Neural progenitor cell (in vitro differentiated cells): ENCODE results near the gene TNPO2. TPM values are rescaled to one million over a fixed set of nuclear protein-coding genes. Genes with fewer than 3 reads are reported as not detected.

Source experiments
- DNase-seq: peaks from one replicate; pipeline ENCODE4 v3.0.0-alpha.2; 2016; ENCODE audit warnings: low spot score
- H2AFZ ChIP-seq: fragments of 200-600 bp; sonication (generic); replicated peaks from 2 replicates; pipeline ENCODE4 v1.6.1; 2016; ENCODE audit warnings: antibody characterized with exemption
- H3F3A ChIP-seq: fragments of 200-600 bp; sonication (generic); 2 replicates; pipeline ENCODE4 v1.6.1; 2016; ENCODE audit warnings: antibody characterized with exemption, low read depth
- H3K27ac ChIP-seq: fragments of 200-600 bp; sonication (generic); 2 replicates; pipeline ENCODE4 v1.5.1; 2016; ENCODE audit warnings: mild to moderate bottlenecking
- H3K27me3 ChIP-seq: fragments of 200-600 bp; sonication (generic); 2 replicates; pipeline ENCODE4 v1.6.1; 2016; ENCODE audit warnings: mild to moderate bottlenecking, moderate library complexity
- H3K36me3 ChIP-seq: fragments of 200-600 bp; sonication (generic); 2 replicates; pipeline ENCODE4 v1.5.1; 2016
- H3K4me1 ChIP-seq: fragments of 200-600 bp; sonication (generic); 2 replicates; pipeline ENCODE4 v1.6.1; 2016; ENCODE audit warnings: mixed run types
- H3K4me2 ChIP-seq: fragments of 200-600 bp; sonication (generic); 2 replicates; pipeline ENCODE4 v1.6.1; 2016
- H3K4me3 ChIP-seq: fragments of 200-600 bp; sonication (generic); 2 replicates; pipeline ENCODE4 v1.5.1; 2016
- H3K79me2 ChIP-seq: fragments of 200-600 bp; sonication (generic); 2 replicates; pipeline ENCODE4 v1.6.1; 2016; ENCODE audit warnings: low read depth
- H3K9ac ChIP-seq: fragments of 200-600 bp; sonication (generic); 2 replicates; pipeline ENCODE4 v1.6.1; 2016
- H3K9me3 ChIP-seq: fragments of 200-600 bp; sonication (generic); 2 replicates; pipeline ENCODE4 v1.5.1; 2016; ENCODE audit warnings: low read depth
- H4K20me1 ChIP-seq: fragments of 200-600 bp; sonication (generic); 2 replicates; pipeline ENCODE4 v1.6.1; 2016; ENCODE audit warnings: low read depth
- H3K27ac Mint-ChIP-seq: 3 replicates; pipeline ENCODE4 v1.8.0; 2021; ENCODE audit warnings: mixed read lengths
- H3K27me3 Mint-ChIP-seq: 2 replicates; pipeline ENCODE4 v1.8.0; 2022; ENCODE audit warnings: low read depth, mild to moderate bottlenecking, inconsistent platforms, moderate library complexity, mixed read lengths; ENCODE audit not compliant: insufficient read depth
- H3K36me3 Mint-ChIP-seq: 3 replicates; pipeline ENCODE4 v1.8.0; 2021; ENCODE audit warnings: mixed read lengths
- H3K4me1 Mint-ChIP-seq: 3 replicates; pipeline ENCODE4 v1.8.0; 2021; ENCODE audit warnings: mixed read lengths
- H3K4me3 Mint-ChIP-seq: 3 replicates; pipeline ENCODE4 v1.8.0; 2021; ENCODE audit warnings: mild to moderate bottlenecking, moderate library complexity, mixed read lengths
- H3K9me3 Mint-ChIP-seq: 3 replicates; pipeline ENCODE4 v1.8.0; 2020; ENCODE audit warnings: mixed read lengths
- CTCF ChIP-seq: fragments of 200-600 bp; sonication (generic); IDR thresholded peaks from 2 replicates; pipeline ENCODE4 v1.5.1; 2017; ENCODE audit warnings: antibody characterized with exemption, mild to moderate bottlenecking
- EZH2 ChIP-seq: fragments of 200-600 bp; sonication (generic); IDR thresholded peaks from 2 replicates; pipeline ENCODE4 v1.6.1; 2017; ENCODE audit warnings: antibody characterized with exemption, mild to moderate bottlenecking, moderate library complexity
- EZH2phosphoT487 ChIP-seq: fragments of 200-600 bp; sonication (generic); IDR thresholded peaks from 2 replicates; pipeline ENCODE4 v1.6.1; 2017; ENCODE audit warnings: antibody characterized with exemption
- small RNA-seq: library from RNA; depleted of rRNA; stranded (forward); fragments of <200 nt; gene quantifications from one replicate; pipeline ENCODE3, GENCODE V24; 2015
- total RNA-seq: library from RNA; depleted of rRNA; stranded (reverse); fragments of >200 nt; gene quantifications from 2 replicates; pipeline ENCODE4 v1.2.3, GENCODE V29; 2015; ENCODE audit warnings: low replicate concordance

The TNPO2 gene
- total RNA-seq, 1 donor from 2014 or later = 58.1 TPM

DNA sequence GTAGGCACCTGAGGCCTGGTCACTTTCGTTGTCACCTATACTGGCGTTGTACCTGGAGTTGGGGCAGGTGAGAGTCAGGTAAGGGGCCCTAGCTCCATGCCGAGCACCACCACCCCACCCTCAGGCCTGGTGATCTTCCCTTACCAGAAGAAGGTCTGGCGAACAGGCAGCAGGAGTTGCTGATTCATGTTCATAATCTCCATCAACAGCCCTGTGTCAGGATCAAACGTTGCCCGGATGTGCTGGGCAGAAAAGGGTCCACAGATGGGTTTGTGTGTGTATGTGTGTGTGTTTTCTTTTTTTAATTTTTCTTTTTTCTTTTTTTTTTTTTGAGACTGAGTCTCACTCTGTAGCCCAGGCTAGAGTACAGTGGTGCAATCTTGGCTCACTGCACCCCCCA is 71.5 kb downstream of the TNPO2 start:
- Histone ChIP-seq H3K4me2 (no peak overlapping the region), H4K20me1 (no peaks in the 10 kb centered on the region), H3K27me3 (no peaks in the 10 kb centered on the region), H3K9me3 (no peaks in the 10 kb centered on the region), H3K9ac (no peak overlapping the region), H2AFZ (no peak overlapping the region), H3K4me1 (no peaks in the 10 kb centered on the region), H3K36me3 (no peaks in the 10 kb centered on the region), H3K27ac (no peak overlapping the region), H3F3A (no peaks in the 10 kb centered on the region), H3K79me2 (no peaks in the 10 kb centered on the region), H3K4me3 (no peak overlapping the region)
- no peak overlapping the region for H3K4me3 Mint-ChIP-seq
- peaks cover 23% of the 10 kb centered on the region for H3K36me3 Mint-ChIP-seq
- H3K27me3 Mint-ChIP-seq = peaks cover 2% of the 10 kb centered on the region
- H3K9me3 Mint-ChIP-seq = peaks cover 2% of the 10 kb centered on the region
- H3K4me1 Mint-ChIP-seq = no peaks in the 10 kb centered on the region
- H3K27ac Mint-ChIP-seq = no peak overlapping the region
- TF ChIP-seq EZH2phosphoT487 (no peak), CTCF (no peak), EZH2 (no peak)
- no peak for DNase-seq

GRCh38 chr19:12649941-12650340 is 73.8 kb downstream of the TNPO2 start:
- Mint-ChIP-seq H3K36me3 (peaks cover 17% of the 10 kb centered on the region), H3K27me3 (no peaks in the 10 kb centered on the region), H3K9me3 (peaks cover 2% of the 10 kb centered on the region), H3K4me3 (no peak overlapping the region), H3K4me1 (no peaks in the 10 kb centered on the region), H3K27ac (no peak overlapping the region)
- Histone ChIP-seq H3K27me3 (no peaks in the 10 kb centered on the region), H3K9ac (no peak overlapping the region), H3K79me2 (no peaks in the 10 kb centered on the region), H3K27ac (no peak overlapping the region), H3F3A (no peaks in the 10 kb centered on the region), H3K9me3 (no peaks in the 10 kb centered on the region), H4K20me1 (no peaks in the 10 kb centered on the region), H2AFZ (no peak overlapping the region), H3K4me1 (no peaks in the 10 kb centered on the region), H3K4me2 (no peak overlapping the region), H3K36me3 (no peaks in the 10 kb centered on the region), H3K4me3 (no peak overlapping the region)
- no peak for DNase-seq
- TF ChIP-seq EZH2phosphoT487 (no peak), EZH2 (no peak), CTCF (no peak)

Small RNAs within 50 kb of the gene (small RNA-seq; reads per million reads assigned to genes)
- 928 reads per million, percentile 99 among the genes with 10 or more reads in this experiment for gene SNORD41

Other genes starting within 250 kb of the TNPO2 start
- gene ZNF709, start 239.1 kb downstream of the TNPO2 start, total RNA-seq = 10.9 and 14.6 TPM in 2 replicates
- 13.9 and 15.0 TPM in 2 replicates for gene ZNF564, start 172.4 kb downstream of the TNPO2 start, total RNA-seq
- 6.8 and 16.7 TPM in 2 replicates for gene ZNF490, start 113.1 kb downstream of the TNPO2 start, total RNA-seq
- 27.1 and 60.7 TPM in 2 replicates for gene ZNF791, start 113.0 kb downstream of the TNPO2 start, total RNA-seq
- gene MAN2B1, start 57.2 kb downstream of the TNPO2 start, total RNA-seq = 35.8 and 73.6 TPM in 2 replicates
- 11.0 and 15.9 TPM in 2 replicates for gene WDR83, start 57.1 kb downstream of the TNPO2 start, total RNA-seq
- gene DHPS, start 42.1 kb downstream of the TNPO2 start, total RNA-seq = 78.3 and 108 TPM in 2 replicates
- not detected in 2 replicates for gene GNG14, start 35.9 kb downstream of the TNPO2 start, total RNA-seq
- 4.0 and 21.4 TPM in 2 replicates for gene FBXW9, start 27.3 kb downstream of the TNPO2 start, total RNA-seq
- gene TRIR, start 10.8 kb upstream of the TNPO2 start, total RNA-seq = 105 and 194 TPM in 2 replicates
- gene GET3, start 13.6 kb upstream of the TNPO2 start, total RNA-seq = 62.9 and 99.6 TPM in 2 replicates
- not detected in 2 replicates for gene BEST2, start 27.9 kb upstream of the TNPO2 start, total RNA-seq
- gene HOOK2, start 51.6 kb upstream of the TNPO2 start, total RNA-seq = 14.3 and 25.1 TPM in 2 replicates
- 1.5 and 12.6 TPM in 2 replicates for gene JUNB, start 67.6 kb upstream of the TNPO2 start, total RNA-seq
- gene PRDX2, start 77.9 kb upstream of the TNPO2 start, total RNA-seq = 463 and 727 TPM in 2 replicates
- gene THSD8, start 78.1 kb upstream of the TNPO2 start, total RNA-seq = not detected in 2 replicates
- 60.3 and 61.3 TPM in 2 replicates for gene RNASEH2A, start 82.7 kb upstream of the TNPO2 start, total RNA-seq
- gene RTBDN, start 110.6 kb upstream of the TNPO2 start, total RNA-seq = 0.19 TPM in 1 of 2 replicates, not detected in the other
- 8.3 and 13.3 TPM in 2 replicates for gene MAST1, start 114.6 kb upstream of the TNPO2 start, total RNA-seq
- gene DNASE2, start 157.5 kb upstream of the TNPO2 start, total RNA-seq = 8.7 and 16.5 TPM in 2 replicates
- 0.43 and 0.64 TPM in 2 replicates for gene KLF1, start 163.3 kb upstream of the TNPO2 start, total RNA-seq
- 39.5 and 75.0 TPM in 2 replicates for gene GCDH, start 167.2 kb upstream of the TNPO2 start, total RNA-seq
- gene SYCE2, start 195.4 kb upstream of the TNPO2 start, total RNA-seq = 1.8 and 6.4 TPM in 2 replicates
- gene FARSA, start 209.8 kb upstream of the TNPO2 start, total RNA-seq = 21.4 and 51.6 TPM in 2 replicates
- gene CALR, start 214.7 kb upstream of the TNPO2 start, total RNA-seq = 437 and 569 TPM in 2 replicates
- 37.7 and 54.9 TPM in 2 replicates for gene RAD23A, start 221.9 kb upstream of the TNPO2 start, total RNA-seq
- gene GADD45GIP1, start 233.3 kb upstream of the TNPO2 start, total RNA-seq = 17.1 and 42.2 TPM in 2 replicates
- 0.06 and 0.07 TPM in 2 replicates for gene DAND5, start 245.6 kb upstream of the TNPO2 start, total RNA-seq